ENCODE data around the gene NEGR1.

DNA sequence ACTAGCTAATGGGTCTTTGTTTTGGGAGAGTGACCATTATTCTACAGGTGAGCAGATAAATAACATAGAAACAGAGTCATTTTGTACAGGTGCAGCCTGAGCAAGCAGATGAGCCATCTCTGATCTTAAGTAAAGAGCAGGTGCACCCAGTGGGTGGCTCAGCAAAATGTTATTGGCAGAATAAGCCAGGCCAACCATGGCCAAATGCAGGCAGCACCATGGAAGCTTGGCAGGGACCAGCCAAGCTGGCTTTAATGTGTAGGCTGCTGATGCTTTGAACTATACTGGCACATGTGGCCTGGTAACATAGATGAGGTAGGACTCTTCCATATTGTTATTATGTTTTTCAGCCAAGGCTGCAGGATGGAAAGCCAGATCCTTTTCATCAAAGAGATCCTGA, 648.2 kb downstream of the NEGR1 start:
- no peak for TF ChIP-seq CBX3 (IDR thresholded peaks at IDR 0.05; ENCODE audit: low read depth)
- TF ChIP-seq ZNF274 (IDR thresholded peaks at IDR 0.05; ENCODE audit: low read depth, low read length), result no peak
- TF ChIP-seq, protein P1, sequence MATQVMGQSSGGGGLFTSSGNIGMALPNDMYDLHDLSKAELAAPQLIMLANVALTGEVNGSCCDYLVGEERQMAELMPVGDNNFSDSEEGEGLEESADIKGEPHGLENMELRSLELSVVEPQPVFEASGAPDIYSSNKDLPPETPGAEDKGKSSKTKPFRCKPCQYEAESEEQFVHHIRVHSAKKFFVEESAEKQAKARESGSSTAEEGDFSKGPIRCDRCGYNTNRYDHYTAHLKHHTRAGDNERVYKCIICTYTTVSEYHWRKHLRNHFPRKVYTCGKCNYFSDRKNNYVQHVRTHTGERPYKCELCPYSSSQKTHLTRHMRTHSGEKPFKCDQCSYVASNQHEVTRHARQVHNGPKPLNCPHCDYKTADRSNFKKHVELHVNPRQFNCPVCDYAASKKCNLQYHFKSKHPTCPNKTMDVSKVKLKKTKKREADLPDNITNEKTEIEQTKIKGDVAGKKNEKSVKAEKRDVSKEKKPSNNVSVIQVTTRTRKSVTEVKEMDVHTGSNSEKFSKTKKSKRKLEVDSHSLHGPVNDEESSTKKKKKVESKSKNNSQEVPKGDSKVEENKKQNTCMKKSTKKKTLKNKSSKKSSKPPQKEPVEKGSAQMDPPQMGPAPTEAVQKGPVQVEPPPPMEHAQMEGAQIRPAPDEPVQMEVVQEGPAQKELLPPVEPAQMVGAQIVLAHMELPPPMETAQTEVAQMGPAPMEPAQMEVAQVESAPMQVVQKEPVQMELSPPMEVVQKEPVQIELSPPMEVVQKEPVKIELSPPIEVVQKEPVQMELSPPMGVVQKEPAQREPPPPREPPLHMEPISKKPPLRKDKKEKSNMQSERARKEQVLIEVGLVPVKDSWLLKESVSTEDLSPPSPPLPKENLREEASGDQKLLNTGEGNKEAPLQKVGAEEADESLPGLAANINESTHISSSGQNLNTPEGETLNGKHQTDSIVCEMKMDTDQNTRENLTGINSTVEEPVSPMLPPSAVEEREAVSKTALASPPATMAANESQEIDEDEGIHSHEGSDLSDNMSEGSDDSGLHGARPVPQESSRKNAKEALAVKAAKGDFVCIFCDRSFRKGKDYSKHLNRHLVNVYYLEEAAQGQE (IDR thresholded peaks at IDR 0.05; ENCODE audit: low read depth), result no peak
- TF ChIP-seq SP1 (IDR thresholded peaks at IDR 0.05; ENCODE audit: low read depth), result no peak
- TF ChIP-seq YY1 (IDR thresholded peaks at IDR 0.05; ENCODE audit: extremely low read depth, insufficient replicate concordance, low read depth, low read length), result no peak
- no peak for TF ChIP-seq CTCF (IDR thresholded peaks at IDR 0.05 in 2 of 3, conservative IDR thresholded peaks at IDR 0.05 in 1 of 3; ENCODE audit: borderline replicate concordance in 1 of 3, insufficient read depth in 1 of 3, low read depth in 2 of 3, low read length in 2 of 3)
- no peak for TF ChIP-seq FOSL1 (IDR thresholded peaks at IDR 0.05; ENCODE audit: low read depth)
- no peak for TF ChIP-seq POLR2A (IDR thresholded peaks at IDR 0.05; ENCODE audit: borderline replicate concordance, extremely low read depth, insufficient read depth, insufficient read length)
- no peak for TF ChIP-seq CEBPB (IDR thresholded peaks at IDR 0.05; ENCODE audit: low read depth)
- no peak for TF ChIP-seq EZH2 (IDR thresholded peaks at IDR 0.05)
- TF ChIP-seq, protein P2, sequence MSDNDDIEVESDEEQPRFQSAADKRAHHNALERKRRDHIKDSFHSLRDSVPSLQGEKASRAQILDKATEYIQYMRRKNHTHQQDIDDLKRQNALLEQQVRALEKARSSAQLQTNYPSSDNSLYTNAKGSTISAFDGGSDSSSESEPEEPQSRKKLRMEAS (IDR thresholded peaks at IDR 0.05), result no peak
